K562 (cell line): Measurements from ENCODE around the gene CMTM5. TPM values are rescaled to one million over a fixed set of nuclear protein-coding genes. Genes with fewer than 3 reads are reported as not detected.

ENCODE experiments used
- ATAC-seq: fragments of 200-7000 bp; cut with Tn5 transposase; 3 replicates; pipeline ENCODE4 v1.9.1; 2020; ENCODE audit warnings: moderate library complexity
- BruUV-seq: library from RNA; stranded (reverse); fragments of 400-500 nt; replicated peaks from 2 replicates; lab custom pipeline; 2021; lab: Mats Ljungman, UMichigan
- CTCF ChIA-PET: fragments of 300-600 bp; formaldehyde crosslinking; extraction: SDS; loops from one replicate; lab custom pipeline; 2021; ENCODE audit warnings: low intra/inter-chr PET ratio; lab: Yijun Ruan, JAX
- POLR2A ChIA-PET: fragments of 300-600, 350-650 bp; sonication (Branson Sonifier 250); formaldehyde crosslinking; extraction: SDS; loops from one replicate; lab custom pipeline; 2021; ENCODE audit warnings: antibody characterized with exemption, inconsistent platforms; lab: Yijun Ruan, JAX
- DNase-seq, 4 experiments: peaks; one replicate each; pipeline versions ENCODE4 v3.0.0 to v3.0.0-alpha.2; 2011 to 2018; ENCODE audit warnings: low spot score in 3 of 4, mixed read lengths in 3 of 4; ENCODE audit errors: extremely low read depth in 1 of 4
- FAIRE-seq: peaks from 2 replicates; lab custom pipeline; 2011; peaks lifted over from hg19 to GRCh38; lab: Jason Lieb, UNC
- H2AFZ ChIP-seq: 2 replicates; pipeline ENCODE4 v1.6.0; 2011; ENCODE audit warnings: low read depth, low read length, control low read depth, inconsistent platforms
- H3K27ac ChIP-seq: fragments of 200-600 bp; 3 replicates; pipeline ENCODE4 v1.8.0; 2011; ENCODE audit warnings: low read depth, mild to moderate bottlenecking, control low read depth, inconsistent platforms, low read length, moderate library complexity, mixed read lengths; ENCODE audit errors: extremely low read depth
- H3K27me3 ChIP-seq, 2 experiments: fragments of 300-600 bp in 1 of 2; 2 replicates in 1 of 2; 3 replicates in 1 of 2; pipeline versions ENCODE4 v1.6.0 to v1.8.0; 2011; ENCODE audit warnings: inconsistent platforms in 2 of 2, low read length in 2 of 2, mild to moderate bottlenecking in 1 of 2, mixed read lengths in 1 of 2, moderate library complexity in 1 of 2; ENCODE audit not compliant: control insufficient read depth in 2 of 2, insufficient read depth in 2 of 2
- H3K36me3 ChIP-seq: fragments of 300-600 bp; 3 replicates; pipeline ENCODE4 v1.8.0; 2011; ENCODE audit warnings: mild to moderate bottlenecking, low read length, inconsistent platforms; ENCODE audit not compliant: control insufficient read depth, insufficient read depth
- H3K4me1 ChIP-seq, 2 experiments: fragments of 200-600 bp in 1 of 2; replicated peaks in 1 of 2; 2 replicates in 1 of 2; 3 replicates in 1 of 2; pipeline versions ENCODE4 v1.5.1 to v1.8.0; 2011; ENCODE audit warnings: inconsistent platforms in 2 of 2, low read length in 2 of 2, mild to moderate bottlenecking in 1 of 2, mixed read lengths in 1 of 2, moderate library complexity in 1 of 2; ENCODE audit not compliant: control insufficient read depth in 2 of 2, insufficient read depth in 2 of 2
- H3K4me2 ChIP-seq: 2 replicates; pipeline ENCODE4 v1.6.1; 2011; ENCODE audit warnings: low read length, control low read depth, inconsistent platforms, mixed read lengths; ENCODE audit not compliant: insufficient read depth
- H3K4me3 ChIP-seq: fragments of 200-600 bp; sonication (generic), shearing (Covaris generic); 2 replicates; pipeline ENCODE4 v1.5.1; 2016; ENCODE audit warnings: control low read depth, inconsistent platforms
- H3K79me2 ChIP-seq: fragments of 200-600 bp; 3 replicates; pipeline ENCODE4 v1.8.0; 2011; ENCODE audit warnings: low read length, inconsistent platforms; ENCODE audit not compliant: control insufficient read depth, insufficient read depth
- H3K9ac ChIP-seq, 2 experiments: 2 replicates each; pipeline versions ENCODE4 v1.6.0 to v1.6.1; 2011; ENCODE audit warnings: low read depth in 2 of 2, low read length in 2 of 2, control low read depth in 1 of 2, inconsistent platforms in 1 of 2, mild to moderate bottlenecking in 1 of 2, mixed read lengths in 1 of 2; ENCODE audit not compliant: insufficient read depth in 1 of 2
- H3K9me1 ChIP-seq: one replicate; pipeline ENCODE4 v1.6.0; 2011; ENCODE audit warnings: inconsistent platforms, mild to moderate bottlenecking, low read length, moderate library complexity; ENCODE audit not compliant: control insufficient read depth, insufficient read depth
- H3K9me3 ChIP-seq: replicated peaks from 2 replicates; pipeline ENCODE4 v1.5.1; 2011; ENCODE audit warnings: low read depth, low read length, inconsistent platforms; ENCODE audit not compliant: control insufficient read depth, insufficient read depth
- H4K20me1 ChIP-seq: replicated peaks from 2 replicates; pipeline ENCODE4 v1.6.1; 2011; ENCODE audit warnings: low read length, inconsistent platforms, mixed read lengths; ENCODE audit not compliant: control insufficient read depth, insufficient read depth
- CCNT2 ChIP-seq: IDR thresholded peaks from 2 replicates; pipeline ENCODE4 v1.6.1; 2011; ENCODE audit warnings: borderline replicate concordance, low read depth, mild to moderate bottlenecking, moderate library complexity, mixed read lengths, low read length; ENCODE audit not compliant: insufficient read length; ENCODE audit errors: extremely low read depth
- FOXA1 ChIP-seq: fragments of 450-650 bp; IDR thresholded peaks from 2 replicates; pipeline ENCODE4 v1.6.1; 2016; ENCODE audit warnings: mild to moderate bottlenecking, borderline replicate concordance
- KLF6 ChIP-seq: fragments of 250-450 bp; sonication (Bioruptor Pico); IDR thresholded peaks from 2 replicates; pipeline ENCODE4 v1.4.0; 2020; ENCODE audit warnings: mild to moderate bottlenecking, moderate library complexity, borderline replicate concordance
- NR2F6 ChIP-seq: fragments of 450-650 bp; formaldehyde crosslinking; IDR thresholded peaks from 2 replicates; pipeline ENCODE4 v1.4.0; 2020; ENCODE audit warnings: mild to moderate bottlenecking
- POLR3A ChIP-seq: IDR thresholded peaks from 2 replicates; pipeline ENCODE4 v1.6.1; 2011; ENCODE audit warnings: borderline replicate concordance, mild to moderate bottlenecking, moderate library complexity; ENCODE audit not compliant: insufficient read length, insufficient read depth; ENCODE audit errors: extremely low read depth
- ZNF318 ChIP-seq, 2 experiments: fragments of 450-650 bp; IDR thresholded peaks; 2 replicates each; pipeline ENCODE4 v1.6.1; 2016; ENCODE audit warnings: mild to moderate bottlenecking in 2 of 2, borderline replicate concordance in 1 of 2, low read depth in 1 of 2, moderate library complexity in 1 of 2
- WGBS: fragments of 100-300 bp; shearing (Covaris generic); methylation state at CpG from one replicate; pipeline ENCODE4 v1.1.6; 2016; ENCODE audit warnings: low coverage, mixed read lengths; ENCODE audit not compliant: insufficient coverage; ENCODE audit errors: missing lambda C conversion rate; 5-methylcytosine and 5-hydroxymethylcytosine counted together
- in situ Hi-C: fragments of 300-500 bp; cut with MboI; formaldehyde crosslinking; loops from 4 replicates; pipeline ENCODE4 v1.15.0; 2018; ENCODE audit warnings: inconsistent platforms, mixed read lengths
- intact Hi-C: fragments of 100-400 bp; cut with micrococcal nuclease; formaldehyde crosslinking; loops from 2 replicates; pipeline ENCODE4 v1.14.2; 2022
- polyA plus RNA-seq, 8 experiments: library from polyadenylated mRNA; depleted of rRNA in 4 of 8; stranded (reverse) in 5 of 8; unstranded in 3 of 8; fragments of >200 nt; fragmentation: Nextera tagmentation in 2 of 8; fragmentation: Illumina TruSeq in 1 of 8; extraction: Ambion mirVana in 2 of 8; extraction: Trizol in 1 of 8; gene quantifications; 2 replicates each; pipeline versions ENCODE4 v1.2.1 to v1.2.3, GENCODE V29; 2011 to 2014; ENCODE audit warnings: inconsistent platforms in 1 of 8, missing spikeins in 1 of 8
- total RNA-seq, 7 experiments: library from RNA; depleted of rRNA in 6 of 7; stranded (reverse); fragments of >200 nt in 6 of 7; fragmentation: Illumina TruSeq in 2 of 7; extraction: Trizol in 2 of 7; gene quantifications; 2 replicates each; pipeline versions ENCODE4 v1.2.1 to v1.2.3, GENCODE V29; 2011 to 2021; ENCODE audit warnings: low replicate concordance in 1 of 7

The CMTM5 gene
- total and polyA plus RNA-seq, 9 of the 15 experiments (the other 6 are each of a cell fraction or from before 2014, with no cell fraction given) = 0.21 TPM; not detected in 8

DNA sequence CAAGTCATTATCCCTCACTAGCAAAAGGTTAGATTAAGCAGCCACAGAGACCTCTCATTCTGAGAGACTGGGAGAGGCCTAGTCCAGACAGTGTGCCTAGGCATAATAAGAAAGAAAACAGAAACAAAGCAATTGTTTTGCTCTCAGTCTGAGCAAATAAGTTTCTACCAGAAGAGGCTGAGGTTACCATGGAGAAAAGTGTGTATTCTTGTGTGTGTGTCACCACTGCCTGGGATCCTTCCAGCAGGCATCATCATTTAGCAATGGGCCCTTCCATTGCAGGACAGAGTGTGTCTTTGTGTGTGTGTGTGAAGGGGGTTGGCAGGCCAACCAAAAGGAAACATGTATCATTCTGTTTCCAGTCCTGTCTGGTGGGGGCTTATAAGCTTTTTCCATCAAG, 15.5 kb upstream of the CMTM5 start:
- in situ Hi-C loops (no loop called here), intact Hi-C loops (loop anchor here (2.0 kb wide), 1 partner anchor 33 kb away; no protein-coding TSS in a partner anchor)
- Histone ChIP-seq H3K36me3 (no peaks in the 10 kb centered on the region), H3K79me2 (no peaks in the 10 kb centered on the region), H2AFZ (no peak overlapping the region), H4K20me1 (no peaks in the 10 kb centered on the region), H3K9me3 (no peaks in the 10 kb centered on the region), H3K4me1 (peaks cover 0 to 21% of the 10 kb centered on the region in 2 experiments; a peak in 3 of 5 replicates), H3K9ac (no peak overlapping the region), H3K27me3 (peaks cover 10 to 56% of the 10 kb centered on the region in 2 experiments; a peak in 4 of 5 replicates), H3K9me1 (no peaks in the 10 kb centered on the region), H3K27ac (no peak overlapping the region), H3K4me2 (no peak overlapping the region), H3K4me3 (no peak overlapping the region)
- FAIRE-seq = no peak
- no peak for ATAC-seq
- POLR2A ChIA-PET = no interaction called here
- BruUV-seq = no TSS peak
- no peak for DNase-seq
- TF ChIP-seq NR2F6 (CRISPR knock-in tag) (no peak), KLF6 (no peak), POLR3A (no peak)
- CTCF ChIA-PET = interaction anchor here (1.0 to 1.2 kb wide), 2 partner anchors 96 to 174 kb away, joined by 3 read pairs; no protein-coding TSS in a partner anchor

GRCh38 chr14:23361763-23362162, 15.1 kb upstream of the CMTM5 start:
- H3K4me3 ChIP-seq = no peak overlapping the region
- H4K20me1 ChIP-seq = no peaks in the 10 kb centered on the region
- FAIRE-seq (no peak), ATAC-seq (no peak), DNase-seq (no peak)
- intact Hi-C loops (loop anchor here (2.0 kb wide), 1 partner anchor 33 kb away; no protein-coding TSS in a partner anchor), in situ Hi-C loops (no loop called here)
- BruUV-seq = no TSS peak
- peaks cover 10 to 56% of the 10 kb centered on the region in 2 experiments; a peak in 4 of 5 replicates for H3K27me3 ChIP-seq
- H3K4me2 ChIP-seq = no peak overlapping the region
- peaks cover 0 to 21% of the 10 kb centered on the region in 2 experiments; a peak in 3 of 5 replicates for H3K4me1 ChIP-seq
- WGBS = 29% methylated on average over 6 of the region's 6 CpGs
- no peak overlapping the region for H2AFZ ChIP-seq
- H3K9ac ChIP-seq = no peak overlapping the region
- ChIA-PET CTCF (interaction anchor here (1.0 to 1.2 kb wide), 3 partner anchors 96 to 241 kb away, joined by 3 to 4 read pairs (median 3); no protein-coding TSS in a partner anchor), POLR2A (no interaction called here)
- H3K27ac ChIP-seq = no peak overlapping the region
- no peaks in the 10 kb centered on the region for H3K9me1 ChIP-seq
- no peak for TF ChIP-seq ZNF318 (IDR thresholded peaks at IDR 0.05; ENCODE audit: borderline replicate concordance in 1 of 2, low read depth in 1 of 2)
- no peak for TF ChIP-seq CCNT2
- no peak for TF ChIP-seq FOXA1
- H3K9me3 ChIP-seq = no peaks in the 10 kb centered on the region
- no peaks in the 10 kb centered on the region for H3K36me3 ChIP-seq
- H3K79me2 ChIP-seq = no peaks in the 10 kb centered on the region
